Astrocyte (in vitro differentiated cells and primary cell): ENCODE measurements around the gene TP73. TPM values are rescaled to one million over a fixed set of nuclear protein-coding genes. Genes with fewer than 3 reads are reported as not detected.

Experiments
- DNase-seq: peaks from one replicate; pipeline ENCODE4 v3.0.0-alpha.2; 2010; ENCODE audit warnings: low read depth
- FAIRE-seq: peaks from 2 replicates; lab custom pipeline; 2011; peaks lifted over from hg19 to GRCh38; lab: Jason Lieb, UNC
- H2AFZ ChIP-seq: 2 replicates; pipeline ENCODE4 v1.6.0; 2012; ENCODE audit warnings: low read depth, low read length, inconsistent platforms
- H3K27ac ChIP-seq: 2 replicates; pipeline ENCODE4 v1.5.1; 2011; ENCODE audit warnings: low read depth, low read length, inconsistent platforms
- H3K27me3 ChIP-seq: 2 replicates; pipeline ENCODE4 v1.6.0; 2011; ENCODE audit warnings: low read length, inconsistent platforms; ENCODE audit not compliant: insufficient read depth
- H3K36me3 ChIP-seq: 2 replicates; pipeline ENCODE4 v1.5.1; 2011; ENCODE audit warnings: low read length, inconsistent platforms; ENCODE audit not compliant: insufficient read depth
- H3K4me1 ChIP-seq: 2 replicates; pipeline ENCODE4 v1.5.1; 2011; ENCODE audit warnings: low read length, inconsistent platforms; ENCODE audit not compliant: insufficient read depth
- H3K4me2 ChIP-seq: 2 replicates; pipeline ENCODE4 v1.6.0; 2012; ENCODE audit warnings: low read length, inconsistent platforms
- H3K4me3 ChIP-seq: 2 replicates; pipeline ENCODE4 v1.5.1; 2011; ENCODE audit warnings: low read depth, mild to moderate bottlenecking, low read length, inconsistent platforms; ENCODE audit not compliant: insufficient read depth
- H3K79me2 ChIP-seq: 2 replicates; pipeline ENCODE4 v1.6.0; 2012; ENCODE audit warnings: mild to moderate bottlenecking, low read length, inconsistent platforms; ENCODE audit not compliant: insufficient read depth
- H3K9ac ChIP-seq: 2 replicates; pipeline ENCODE4 v1.6.0; 2012; ENCODE audit warnings: mild to moderate bottlenecking, low read length, inconsistent platforms
- H3K9me3 ChIP-seq: 2 replicates; pipeline ENCODE4 v1.5.1; 2012; ENCODE audit warnings: low read depth, mild to moderate bottlenecking, low read length, inconsistent platforms; ENCODE audit not compliant: insufficient read depth
- H4K20me1 ChIP-seq: 2 replicates; pipeline ENCODE4 v1.6.0; 2012; ENCODE audit warnings: low read length, inconsistent platforms; ENCODE audit not compliant: insufficient read depth
- H3K27ac Mint-ChIP-seq: one replicate; pipeline ENCODE4 v1.8.0; 2021; ENCODE audit warnings: mild to moderate bottlenecking, mixed read lengths; ENCODE audit not compliant: unreplicated experiment
- H3K27me3 Mint-ChIP-seq: one replicate; pipeline ENCODE4 v1.8.0; 2021; ENCODE audit warnings: low read depth, mixed read lengths; ENCODE audit not compliant: unreplicated experiment
- H3K36me3 Mint-ChIP-seq: one replicate; pipeline ENCODE4 v1.8.0; 2021; ENCODE audit warnings: low read depth, mixed read lengths; ENCODE audit not compliant: unreplicated experiment
- H3K4me1 Mint-ChIP-seq: one replicate; pipeline ENCODE4 v1.8.0; 2021; ENCODE audit warnings: low read depth, mixed read lengths; ENCODE audit not compliant: unreplicated experiment
- H3K4me3 Mint-ChIP-seq: one replicate; pipeline ENCODE4 v1.8.0; 2021; ENCODE audit warnings: mild to moderate bottlenecking, moderate library complexity, mixed read lengths; ENCODE audit not compliant: unreplicated experiment
- H3K9me3 Mint-ChIP-seq: one replicate; pipeline ENCODE4 v1.8.0; 2021; ENCODE audit warnings: mild to moderate bottlenecking, mixed read lengths; ENCODE audit not compliant: unreplicated experiment
- EZH2 ChIP-seq: IDR thresholded peaks from 2 replicates; pipeline ENCODE4 v1.6.1; 2012; ENCODE audit warnings: mild to moderate bottlenecking, low read length, inconsistent platforms; ENCODE audit not compliant: insufficient read depth
- total RNA-seq: library from RNA; stranded (reverse); gene quantifications from 2 replicates; pipeline ENCODE4 v1.2.1, GENCODE V29; 2021
- TF ChIP-seq, protein P1 (sequence below): IDR thresholded peaks from 2 replicates; pipeline ENCODE4 v1.5.1; 2011; ENCODE audit warnings: low read depth, mild to moderate bottlenecking, inconsistent platforms, low read length, moderate library complexity; ENCODE audit not compliant: insufficient read depth

Gene TP73
- total RNA-seq, 1 donor from 2014 or later: 0.18 TPM

- Histone ChIP-seq H2AFZ (no peak overlapping the region), H3K36me3 (no peaks in the 10 kb centered on the region), H3K27me3 (peaks cover 28% of the 10 kb centered on the region), H3K4me1 (no peaks in the 10 kb centered on the region), H3K9ac (no peak overlapping the region), H3K4me2 (no peak overlapping the region), H4K20me1 (no peaks in the 10 kb centered on the region), H3K4me3 (no peak overlapping the region), H3K79me2 (no peaks in the 10 kb centered on the region), H3K9me3 (no peaks in the 10 kb centered on the region), H3K27ac (no peak overlapping the region)
- H3K27me3 Mint-ChIP-seq: peaks cover 31% of the 10 kb centered on the region
- peaks cover 3% of the 10 kb centered on the region for H3K4me1 Mint-ChIP-seq
- no peak overlapping the region for H3K27ac Mint-ChIP-seq
- no peak for DNase-seq
- H3K9me3 Mint-ChIP-seq: no peaks in the 10 kb centered on the region
- peak overlapping the region; percentile 8 for H3K4me3 Mint-ChIP-seq
- no peak for FAIRE-seq
- H3K36me3 Mint-ChIP-seq: no peaks in the 10 kb centered on the region
- TF ChIP-seq EZH2: no peak
- TF ChIP-seq, protein P1, sequence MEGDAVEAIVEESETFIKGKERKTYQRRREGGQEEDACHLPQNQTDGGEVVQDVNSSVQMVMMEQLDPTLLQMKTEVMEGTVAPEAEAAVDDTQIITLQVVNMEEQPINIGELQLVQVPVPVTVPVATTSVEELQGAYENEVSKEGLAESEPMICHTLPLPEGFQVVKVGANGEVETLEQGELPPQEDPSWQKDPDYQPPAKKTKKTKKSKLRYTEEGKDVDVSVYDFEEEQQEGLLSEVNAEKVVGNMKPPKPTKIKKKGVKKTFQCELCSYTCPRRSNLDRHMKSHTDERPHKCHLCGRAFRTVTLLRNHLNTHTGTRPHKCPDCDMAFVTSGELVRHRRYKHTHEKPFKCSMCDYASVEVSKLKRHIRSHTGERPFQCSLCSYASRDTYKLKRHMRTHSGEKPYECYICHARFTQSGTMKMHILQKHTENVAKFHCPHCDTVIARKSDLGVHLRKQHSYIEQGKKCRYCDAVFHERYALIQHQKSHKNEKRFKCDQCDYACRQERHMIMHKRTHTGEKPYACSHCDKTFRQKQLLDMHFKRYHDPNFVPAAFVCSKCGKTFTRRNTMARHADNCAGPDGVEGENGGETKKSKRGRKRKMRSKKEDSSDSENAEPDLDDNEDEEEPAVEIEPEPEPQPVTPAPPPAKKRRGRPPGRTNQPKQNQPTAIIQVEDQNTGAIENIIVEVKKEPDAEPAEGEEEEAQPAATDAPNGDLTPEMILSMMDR: no peak
Observed at GRCh38 chr1:3711780-3712451, 59.6 kb downstream of the TP73 start.

DNA sequence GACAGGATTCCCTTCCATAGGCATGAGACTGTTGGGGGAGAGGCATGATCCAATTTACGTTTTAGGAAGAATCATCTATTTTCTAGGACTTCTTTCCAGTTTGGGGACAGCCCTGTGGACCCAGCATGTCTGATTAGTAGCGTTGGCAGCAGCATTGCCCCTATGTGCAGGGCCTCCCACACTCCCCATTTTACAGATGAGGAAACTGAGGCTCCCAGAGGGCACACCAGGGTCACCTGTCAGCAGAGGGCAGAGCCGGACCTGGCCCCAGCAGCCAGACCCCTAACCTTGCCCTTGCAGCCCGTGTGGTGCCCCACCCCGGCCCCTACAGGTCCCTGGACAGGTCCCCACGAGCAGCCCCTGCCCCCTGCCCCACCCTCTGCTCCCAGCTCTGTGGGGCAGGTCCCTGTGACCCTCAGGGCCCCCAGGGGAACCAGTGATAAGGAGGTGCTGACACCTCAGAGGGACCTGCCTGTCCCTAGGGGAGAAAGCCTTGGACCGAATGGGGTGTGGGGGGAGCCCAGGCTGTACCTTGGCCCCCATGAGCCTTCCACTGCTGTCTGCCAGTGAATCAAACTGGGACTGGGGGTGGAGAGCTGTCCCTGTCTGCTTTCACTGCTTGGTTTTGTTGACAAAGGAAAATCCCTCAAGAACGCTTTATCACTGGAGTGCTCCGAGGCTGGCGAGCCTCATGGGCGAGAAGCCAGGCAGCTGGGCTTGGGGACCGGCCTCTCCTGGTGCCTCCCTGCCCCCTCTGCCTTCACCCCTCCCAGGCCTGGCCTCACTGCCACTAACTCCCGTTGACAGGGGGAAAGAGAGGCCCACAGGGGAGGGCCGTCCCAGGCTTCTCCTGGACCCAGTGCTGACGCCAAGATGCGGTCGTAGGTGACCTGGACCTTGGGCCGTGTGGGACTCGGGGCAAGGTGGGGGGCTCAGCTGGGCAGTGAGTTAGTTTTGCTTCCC is 60.5 kb downstream of the TP73 start:
- Mint-ChIP-seq H3K4me1 (no peaks in the 10 kb centered on the region), H3K27me3 (peaks cover 27% of the 10 kb centered on the region), H3K9me3 (no peaks in the 10 kb centered on the region), H3K4me3 (no peak overlapping the region), H3K27ac (no peak overlapping the region), H3K36me3 (no peaks in the 10 kb centered on the region)
- Histone ChIP-seq H3K9ac (no peak overlapping the region), H3K79me2 (no peaks in the 10 kb centered on the region), H4K20me1 (no peaks in the 10 kb centered on the region), H3K4me3 (no peak overlapping the region), H3K36me3 (no peaks in the 10 kb centered on the region), H3K4me1 (no peaks in the 10 kb centered on the region), H2AFZ (no peak overlapping the region), H3K4me2 (no peak overlapping the region), H3K27ac (no peak overlapping the region), H3K27me3 (peaks cover 23% of the 10 kb centered on the region), H3K9me3 (no peaks in the 10 kb centered on the region)
- DNase-seq: no peak
- no peak for FAIRE-seq
- no peak for TF ChIP-seq EZH2
- TF ChIP-seq, protein P1: no peak
